Cortex of kidney (tissue), 1 donor: Measurements from ENCODE around the gene PM20D1.

Source experiments
- DNase-seq: peaks from one replicate; lab custom pipeline; 2025; lab: John Stamatoyannopoulos, UW

The PM20D1 gene

GRCh38 chr1:205804605-205805004 is 45.3 kb downstream of the PM20D1 start:
- DNase-seq = no peak

- DNase-seq = no peak
Observed at GRCh38 chr1:205803986-205804385, 45.9 kb downstream of the PM20D1 start.

- no peak for DNase-seq
Observed at GRCh38 chr1:205802060-205802459, 47.9 kb downstream of the PM20D1 start.

GRCh38 chr1:205800981-205801703 is 48.8 kb downstream of the PM20D1 start:
- no peak for DNase-seq

- DNase-seq = no peak
Observed at GRCh38 chr1:205800427-205800826, 49.5 kb downstream of the PM20D1 start.

- no peak for DNase-seq
Observed at GRCh38 chr1:205798577-205798976, 51.4 kb downstream of the PM20D1 start.

GRCh38 chr1:205797168-205797567 is 52.8 kb downstream of the PM20D1 start:
- DNase-seq = no peak

GRCh38 chr1:205794011-205794730 is 55.8 kb downstream of the PM20D1 start:
- no peak for DNase-seq

GRCh38 chr1:205792961-205793673 is 56.8 kb downstream of the PM20D1 start:
- DNase-seq = no peak

GRCh38 chr1:205792481-205792881 is 57.5 kb downstream of the PM20D1 start:
- no peak for DNase-seq

- no peak for DNase-seq
Observed at GRCh38 chr1:205791568-205792180, 58.3 kb downstream of the PM20D1 start.

GRCh38 chr1:205787287-205787916 is 62.5 kb downstream of the PM20D1 start:
- no peak for DNase-seq

GRCh38 chr1:205786601-205787000 is 63.3 kb downstream of the PM20D1 start:
- DNase-seq = no peak

GRCh38 chr1:205785446-205785845 is 64.5 kb downstream of the PM20D1 start:
- DNase-seq = no peak

- DNase-seq = no peak
Observed at GRCh38 chr1:205783904-205784303, 66.0 kb downstream of the PM20D1 start.

- DNase-seq = no peak
Observed at GRCh38 chr1:205783433-205783795, 66.5 kb downstream of the PM20D1 start.

GRCh38 chr1:205782627-205783432 is 67.1 kb downstream of the PM20D1 start:
- DNase-seq = no peak

GRCh38 chr1:205780335-205780734 is 69.6 kb downstream of the PM20D1 start:
- DNase-seq = no peak
